CD14-positive monocyte (primary cell): ENCODE results near the gene IFI35. TPM values are rescaled to one million over a fixed set of nuclear protein-coding genes. Genes with fewer than 3 reads are reported as not detected.

Source experiments
- DNase-seq, 3 donors: peaks; one replicate each; pipeline ENCODE4 v3.0.0-alpha.2; 2011 to 2022
- H2AFZ ChIP-seq: 2 replicates; pipeline ENCODE4 v1.6.0; 2012; ENCODE audit warnings: mild to moderate bottlenecking, low read depth, low read length, inconsistent platforms; ENCODE audit not compliant: insufficient read depth, poor library complexity, severe bottlenecking
- H3K27ac ChIP-seq, 2 donors: 1 replicate in 1 of 2; 2 replicates in 1 of 2; pipeline ENCODE4 v1.5.1; 2012 to 2013; ENCODE audit warnings: low read length in 2 of 2, control low read depth in 1 of 2, inconsistent platforms in 1 of 2, low read depth in 1 of 2, mild to moderate bottlenecking in 1 of 2
- H3K27me3 ChIP-seq, 2 donors: one replicate each; pipeline versions ENCODE4 v1.6.0 to v1.6.1; 2011 to 2013; ENCODE audit warnings: low read length in 2 of 2; ENCODE audit not compliant: control insufficient read depth in 2 of 2, insufficient read depth in 2 of 2
- H3K36me3 ChIP-seq, 2 donors: replicated peaks in 1 of 2; 1 replicate in 1 of 2; 2 replicates in 1 of 2; pipeline versions ENCODE4 v1.5.1 to v1.6.1; 2012 to 2013; ENCODE audit warnings: low read length in 2 of 2, control low read depth in 1 of 2, inconsistent platforms in 1 of 2, mild to moderate bottlenecking in 1 of 2; ENCODE audit not compliant: insufficient read depth in 2 of 2, control insufficient read depth in 1 of 2
- H3K4me1 ChIP-seq, 2 donors: 1 replicate in 1 of 2; 2 replicates in 1 of 2; pipeline versions ENCODE4 v1.5.1 to v1.6.1; 2012 to 2013; ENCODE audit warnings: low read length in 2 of 2, control low read depth in 1 of 2, inconsistent platforms in 1 of 2, mild to moderate bottlenecking in 1 of 2, moderate library complexity in 1 of 2; ENCODE audit not compliant: insufficient read depth in 2 of 2, control insufficient read depth in 1 of 2
- H3K4me2 ChIP-seq: replicated peaks from 2 replicates; pipeline ENCODE3; 2012; ENCODE audit warnings: low read length, moderate library complexity, mild to moderate bottlenecking; ENCODE audit not compliant: poor library complexity, severe bottlenecking; ENCODE audit errors: extremely low read depth
- H3K4me3 ChIP-seq, 3 experiments: fragments of 200-600 bp in 1 of 3; sonication (generic) in 1 of 3; replicated peaks in 1 of 3; 1 replicate in 2 of 3; 2 replicates in 1 of 3; pipeline ENCODE4 v1.5.1; 2011 to 2013; ENCODE audit warnings: low read length in 3 of 3, mild to moderate bottlenecking in 3 of 3, control low read depth in 2 of 3, low read depth in 2 of 3, inconsistent platforms in 1 of 3, moderate library complexity in 1 of 3
- H3K79me2 ChIP-seq: 2 replicates; pipeline ENCODE4 v1.6.0; 2012; ENCODE audit warnings: mild to moderate bottlenecking, control low read depth, inconsistent platforms, low read length, moderate library complexity; ENCODE audit not compliant: insufficient read depth
- H3K9ac ChIP-seq: 2 replicates; pipeline ENCODE4 v1.6.0; 2017; ENCODE audit warnings: low read length, mild to moderate bottlenecking; ENCODE audit not compliant: insufficient read depth, poor library complexity, severe bottlenecking
- H3K9me3 ChIP-seq, 2 donors: replicated peaks in 1 of 2; 1 replicate in 1 of 2; 2 replicates in 1 of 2; pipeline versions ENCODE4 v1.5.1 to v1.6.1; 2012 to 2013; ENCODE audit warnings: low read length in 2 of 2, control low read depth in 1 of 2; ENCODE audit not compliant: control insufficient read depth in 1 of 2, insufficient read depth in 1 of 2
- H4K20me1 ChIP-seq: 2 replicates; pipeline ENCODE4 v1.6.0; 2012; ENCODE audit warnings: mild to moderate bottlenecking, low read length, control low read depth, moderate library complexity; ENCODE audit not compliant: insufficient read depth
- H3K27ac Mint-ChIP-seq, 7 donors: one replicate each; pipeline ENCODE4 v1.8.0; 2020; ENCODE audit warnings: mild to moderate bottlenecking in 7 of 7, mixed read lengths in 7 of 7, moderate library complexity in 6 of 7, inconsistent platforms in 2 of 7
- H3K27me3 Mint-ChIP-seq, 3 donors: one replicate each; pipeline ENCODE4 v1.8.0; 2021 to 2022; ENCODE audit warnings: low read depth in 3 of 3, mild to moderate bottlenecking in 3 of 3, mixed read lengths in 3 of 3, moderate library complexity in 3 of 3, inconsistent platforms in 1 of 3
- H3K36me3 Mint-ChIP-seq, 2 donors: one replicate each; pipeline ENCODE4 v1.8.0; 2020; ENCODE audit warnings: mixed read lengths in 2 of 2, inconsistent platforms in 1 of 2, mild to moderate bottlenecking in 1 of 2
- H3K4me1 Mint-ChIP-seq: one replicate; pipeline ENCODE4 v1.8.0; 2020; ENCODE audit warnings: mild to moderate bottlenecking, mixed read lengths
- H3K4me3 Mint-ChIP-seq, 2 donors: one replicate each; pipeline ENCODE4 v1.8.0; 2020; ENCODE audit warnings: mild to moderate bottlenecking in 2 of 2, mixed read lengths in 2 of 2, moderate library complexity in 1 of 2
- H3K9me3 Mint-ChIP-seq, 7 donors: one replicate each; pipeline ENCODE4 v1.8.0; 2020 to 2022; ENCODE audit warnings: mixed read lengths in 7 of 7, mild to moderate bottlenecking in 6 of 7, moderate library complexity in 6 of 7, inconsistent platforms in 2 of 7
- CTCF ChIP-seq: fragments of 200-600 bp; IDR thresholded peaks from one replicate; pipeline ENCODE4 v1.8.0; 2022; ENCODE audit warnings: antibody characterized with exemption, mild to moderate bottlenecking
- whole genome bisulfite sequencing: methylation state at CpG from one replicate; pipeline ENCODE4 v1.1.5; 2013; ENCODE audit warnings: missing lambda C conversion rate; ENCODE audit not compliant: insufficient coverage; 5-methylcytosine and 5-hydroxymethylcytosine counted together
- intact Hi-C, 2 donors: fragments of 100-400 bp; cut with micrococcal nuclease; formaldehyde crosslinking; loops; one replicate each; pipeline versions ENCODE4 v1.15.0 to v1.15.1; 2023
- polyA plus RNA-seq, 3 donors: library from polyadenylated mRNA; depleted of rRNA in 1 of 3; unstranded in 2 of 3; stranded (reverse) in 1 of 3; fragments of 300-500 nt in 2 of 3; fragments of >200 nt in 1 of 3; fragmentation: Illumina TruSeq in 2 of 3; gene quantifications; 1 replicate in 2 of 3; 2 replicates in 1 of 3; pipeline ENCODE4 v1.2.3, GENCODE V29; 2012 to 2021

IFI35 gene
- polyA plus RNA-seq, 3 donors = 76.9 to 152 (median 106) TPM

GRCh38 chr17:43003542-43004172 lies 2.9 kb upstream of the IFI35 start:
- no peak overlapping the region for H3K9ac ChIP-seq
- H3K79me2 ChIP-seq = peaks cover 55% of the 10 kb centered on the region
- peaks cover 42% of the 10 kb centered on the region for H4K20me1 ChIP-seq
- Mint-ChIP-seq H3K4me1 (peaks cover 54% of the 10 kb centered on the region), H3K4me3 (no peak overlapping the region), H3K27ac (peak overlapping the region in 4 of 7 donors; percentile 30 to 74 (median 68)), H3K27me3 (peaks cover 0 to 3% (median 0%) of the 10 kb centered on the region in 3 donors), H3K9me3 (no peaks in the 10 kb centered on the region), H3K36me3 (peaks cover 38 to 57% of the 10 kb centered on the region in 2 donors)
- DNase-seq = no peak
- no peaks in the 10 kb centered on the region for H3K9me3 ChIP-seq
- H3K4me2 ChIP-seq = no peak overlapping the region
- no peak overlapping the region for H2AFZ ChIP-seq
- TF ChIP-seq CTCF = no peak
- H3K27me3 ChIP-seq = no peaks in the 10 kb centered on the region
- peak overlapping the region in 1 of 2 donors; percentile 17 for H3K27ac ChIP-seq
- H3K4me3 ChIP-seq = no peak overlapping the region
- H3K36me3 ChIP-seq = peaks cover 33 to 48% of the 10 kb centered on the region in 2 donors
- H3K4me1 ChIP-seq = peaks cover 50 to 56% of the 10 kb centered on the region in 2 donors
- WGBS = 86% methylated on average over 4 of the region's 5 CpGs
- intact Hi-C loops = no loop called here

GRCh38 chr17:43010667-43011308 lies 4.2 kb downstream of the IFI35 start:
- Histone ChIP-seq H3K27me3 (no peaks in the 10 kb centered on the region), H3K4me2 (no peak overlapping the region), H3K27ac (no peak overlapping the region), H2AFZ (no peak overlapping the region), H3K9ac (no peak overlapping the region), H3K36me3 (peaks cover 34 to 48% of the 10 kb centered on the region in 2 donors), H4K20me1 (peaks cover 21% of the 10 kb centered on the region), H3K79me2 (peaks cover 31% of the 10 kb centered on the region), H3K4me1 (peaks cover 30 to 35% of the 10 kb centered on the region in 2 donors), H3K4me3 (no peak overlapping the region), H3K9me3 (no peaks in the 10 kb centered on the region)
- Mint-ChIP-seq H3K27me3 (no peaks in the 10 kb centered on the region), H3K9me3 (no peaks in the 10 kb centered on the region), H3K36me3 (peaks cover 46 to 51% of the 10 kb centered on the region in 2 donors), H3K27ac (peak overlapping the region in 1 of 7 donors; percentile 21), H3K4me1 (peaks cover 51% of the 10 kb centered on the region), H3K4me3 (no peak overlapping the region)
- 100% methylated on average over 3 of the region's 5 CpGs for WGBS
- no peak for DNase-seq
- no peak for TF ChIP-seq CTCF
- intact Hi-C loops = loop anchor here in 1 of 2 donors (10.0 kb wide), 1 partner anchor 114 kb away; the partner anchor contains the start of gene BRCA1
